ENCODE results near the gene YPEL1. TPM values are rescaled to one million over a fixed set of nuclear protein-coding genes. Genes with fewer than 3 reads are reported as not detected.

Gene YPEL1
- total and polyA plus RNA-seq, 2 of the 13 experiments (the other 11 are each of a cell fraction or from before 2014, with no cell fraction given): 0.33 to 2.5 TPM

DNA sequence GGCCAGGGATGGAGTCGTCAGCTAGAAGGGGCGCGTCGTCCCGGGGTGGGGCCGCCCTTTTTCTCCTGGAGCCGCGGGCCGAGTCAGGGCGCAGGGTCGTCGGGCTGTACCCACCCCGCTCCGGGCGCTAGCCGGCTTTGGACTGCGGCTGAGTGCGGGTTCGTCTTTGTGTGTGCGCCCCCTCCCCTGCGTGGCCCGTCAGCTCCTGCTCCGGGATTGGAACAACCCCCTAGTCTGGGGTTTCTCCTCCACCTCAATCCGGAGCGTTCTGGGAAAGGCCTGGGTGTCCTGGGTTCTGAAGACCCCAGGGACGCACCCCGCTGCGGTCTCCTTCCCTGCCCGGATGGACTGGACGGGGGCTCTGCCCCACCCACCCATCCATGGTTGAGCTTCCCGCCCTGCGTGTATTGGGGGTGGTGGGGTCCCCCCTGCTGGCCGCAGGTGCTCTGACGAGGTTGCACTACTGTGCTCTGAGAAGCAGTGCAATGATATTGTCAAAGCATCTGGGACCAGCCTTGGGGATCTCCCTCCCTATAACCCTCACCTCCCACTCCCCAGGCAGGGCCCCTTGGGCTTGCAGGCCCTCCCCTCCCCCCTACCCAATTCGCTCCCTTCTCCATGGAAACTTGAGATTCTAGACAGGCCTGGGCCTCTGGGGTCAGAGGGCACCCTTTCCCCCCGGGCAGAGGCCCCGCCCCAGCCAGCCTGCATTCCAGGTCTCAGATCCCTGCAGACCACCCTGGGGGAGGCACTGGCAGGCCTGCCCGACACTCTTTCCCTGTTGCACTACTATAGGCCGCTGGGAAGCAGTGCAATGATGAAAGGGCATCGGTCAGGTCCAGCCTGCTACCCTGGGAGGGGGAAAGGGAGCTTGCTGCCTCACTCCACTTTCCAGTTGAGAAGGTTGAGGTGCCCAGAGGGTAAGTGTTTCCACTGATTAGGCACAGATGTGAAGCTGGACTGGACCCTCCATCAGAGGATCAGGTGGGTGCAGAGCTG is 82.7 kb downstream of the YPEL1 start (continued):
- TF ChIP-seq NFIB (CRISPR knock-in tag; IDR thresholded peaks at IDR 0.05; ENCODE audit: borderline replicate concordance) (no peak), ZNF335 (CRISPR knock-in tag; IDR thresholded peaks at IDR 0.05) (no peak), TSC22D2 (CRISPR knock-in tag; IDR thresholded peaks at IDR 0.05; ENCODE audit: borderline replicate concordance) (no peak), SNAPC2 (CRISPR knock-in tag; IDR thresholded peaks at IDR 0.05) (no peak), CBX5 (CRISPR knock-in tag; IDR thresholded peaks at IDR 0.05; ENCODE audit: borderline replicate concordance) (no peak), HOXA7 (CRISPR knock-in tag; IDR thresholded peaks at IDR 0.05) (no peak), AGO2 (optimal IDR thresholded peaks at IDR 0.05; ENCODE audit: low read depth, low read length) (peak; percentile 40), SAP130 (CRISPR knock-in tag; IDR thresholded peaks at IDR 0.05; ENCODE audit: low read depth) (no peak), NR2F1 (CRISPR knock-in tag; IDR thresholded peaks at IDR 0.05) (no peak), ZNF264 (CRISPR knock-in tag; IDR thresholded peaks at IDR 0.05) (no peak), ZNF781 (CRISPR knock-in tag; IDR thresholded peaks at IDR 0.05; ENCODE audit: borderline replicate concordance, not compliant biosample characterization) (no peak), SMYD3 (CRISPR knock-in tag; IDR thresholded peaks at IDR 0.05) (no peak), HES4 (CRISPR knock-in tag; IDR thresholded peaks at IDR 0.05; ENCODE audit: borderline replicate concordance) (no peak), ZNF143 (CRISPR knock-in tag; IDR thresholded peaks at IDR 0.05) (no peak), ZNF562 (CRISPR knock-in tag; IDR thresholded peaks at IDR 0.05; ENCODE audit: borderline replicate concordance) (no peak), BHLHE40 (IDR thresholded peaks at IDR 0.05; ENCODE audit: low read length) (no peak)
- TF ChIP-seq, protein P1, sequence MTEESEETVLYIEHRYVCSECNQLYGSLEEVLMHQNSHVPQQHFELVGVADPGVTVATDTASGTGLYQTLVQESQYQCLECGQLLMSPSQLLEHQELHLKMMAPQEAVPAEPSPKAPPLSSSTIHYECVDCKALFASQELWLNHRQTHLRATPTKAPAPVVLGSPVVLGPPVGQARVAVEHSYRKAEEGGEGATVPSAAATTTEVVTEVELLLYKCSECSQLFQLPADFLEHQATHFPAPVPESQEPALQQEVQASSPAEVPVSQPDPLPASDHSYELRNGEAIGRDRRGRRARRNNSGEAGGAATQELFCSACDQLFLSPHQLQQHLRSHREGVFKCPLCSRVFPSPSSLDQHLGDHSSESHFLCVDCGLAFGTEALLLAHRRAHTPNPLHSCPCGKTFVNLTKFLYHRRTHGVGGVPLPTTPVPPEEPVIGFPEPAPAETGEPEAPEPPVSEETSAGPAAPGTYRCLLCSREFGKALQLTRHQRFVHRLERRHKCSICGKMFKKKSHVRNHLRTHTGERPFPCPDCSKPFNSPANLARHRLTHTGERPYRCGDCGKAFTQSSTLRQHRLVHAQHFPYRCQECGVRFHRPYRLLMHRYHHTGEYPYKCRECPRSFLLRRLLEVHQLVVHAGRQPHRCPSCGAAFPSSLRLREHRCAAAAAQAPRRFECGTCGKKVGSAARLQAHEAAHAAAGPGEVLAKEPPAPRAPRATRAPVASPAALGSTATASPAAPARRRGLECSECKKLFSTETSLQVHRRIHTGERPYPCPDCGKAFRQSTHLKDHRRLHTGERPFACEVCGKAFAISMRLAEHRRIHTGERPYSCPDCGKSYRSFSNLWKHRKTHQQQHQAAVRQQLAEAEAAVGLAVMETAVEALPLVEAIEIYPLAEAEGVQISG (CRISPR knock-in tag; IDR thresholded peaks at IDR 0.05): no peak
- TF ChIP-seq, protein P2, sequence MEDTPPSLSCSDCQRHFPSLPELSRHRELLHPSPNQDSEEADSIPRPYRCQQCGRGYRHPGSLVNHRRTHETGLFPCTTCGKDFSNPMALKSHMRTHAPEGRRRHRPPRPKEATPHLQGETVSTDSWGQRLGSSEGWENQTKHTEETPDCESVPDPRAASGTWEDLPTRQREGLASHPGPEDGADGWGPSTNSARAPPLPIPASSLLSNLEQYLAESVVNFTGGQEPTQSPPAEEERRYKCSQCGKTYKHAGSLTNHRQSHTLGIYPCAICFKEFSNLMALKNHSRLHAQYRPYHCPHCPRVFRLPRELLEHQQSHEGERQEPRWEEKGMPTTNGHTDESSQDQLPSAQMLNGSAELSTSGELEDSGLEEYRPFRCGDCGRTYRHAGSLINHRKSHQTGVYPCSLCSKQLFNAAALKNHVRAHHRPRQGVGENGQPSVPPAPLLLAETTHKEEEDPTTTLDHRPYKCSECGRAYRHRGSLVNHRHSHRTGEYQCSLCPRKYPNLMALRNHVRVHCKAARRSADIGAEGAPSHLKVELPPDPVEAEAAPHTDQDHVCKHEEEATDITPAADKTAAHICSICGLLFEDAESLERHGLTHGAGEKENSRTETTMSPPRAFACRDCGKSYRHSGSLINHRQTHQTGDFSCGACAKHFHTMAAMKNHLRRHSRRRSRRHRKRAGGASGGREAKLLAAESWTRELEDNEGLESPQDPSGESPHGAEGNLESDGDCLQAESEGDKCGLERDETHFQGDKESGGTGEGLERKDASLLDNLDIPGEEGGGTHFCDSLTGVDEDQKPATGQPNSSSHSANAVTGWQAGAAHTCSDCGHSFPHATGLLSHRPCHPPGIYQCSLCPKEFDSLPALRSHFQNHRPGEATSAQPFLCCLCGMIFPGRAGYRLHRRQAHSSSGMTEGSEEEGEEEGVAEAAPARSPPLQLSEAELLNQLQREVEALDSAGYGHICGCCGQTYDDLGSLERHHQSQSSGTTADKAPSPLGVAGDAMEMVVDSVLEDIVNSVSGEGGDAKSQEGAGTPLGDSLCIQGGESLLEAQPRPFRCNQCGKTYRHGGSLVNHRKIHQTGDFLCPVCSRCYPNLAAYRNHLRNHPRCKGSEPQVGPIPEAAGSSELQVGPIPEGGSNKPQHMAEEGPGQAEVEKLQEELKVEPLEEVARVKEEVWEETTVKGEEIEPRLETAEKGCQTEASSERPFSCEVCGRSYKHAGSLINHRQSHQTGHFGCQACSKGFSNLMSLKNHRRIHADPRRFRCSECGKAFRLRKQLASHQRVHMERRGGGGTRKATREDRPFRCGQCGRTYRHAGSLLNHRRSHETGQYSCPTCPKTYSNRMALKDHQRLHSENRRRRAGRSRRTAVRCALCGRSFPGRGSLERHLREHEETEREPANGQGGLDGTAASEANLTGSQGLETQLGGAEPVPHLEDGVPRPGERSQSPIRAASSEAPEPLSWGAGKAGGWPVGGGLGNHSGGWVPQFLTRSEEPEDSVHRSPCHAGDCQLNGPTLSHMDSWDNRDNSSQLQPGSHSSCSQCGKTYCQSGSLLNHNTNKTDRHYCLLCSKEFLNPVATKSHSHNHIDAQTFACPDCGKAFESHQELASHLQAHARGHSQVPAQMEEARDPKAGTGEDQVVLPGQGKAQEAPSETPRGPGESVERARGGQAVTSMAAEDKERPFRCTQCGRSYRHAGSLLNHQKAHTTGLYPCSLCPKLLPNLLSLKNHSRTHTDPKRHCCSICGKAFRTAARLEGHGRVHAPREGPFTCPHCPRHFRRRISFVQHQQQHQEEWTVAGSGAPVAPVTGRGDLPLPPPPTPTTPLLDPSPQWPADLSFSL (CRISPR knock-in tag; IDR thresholded peaks at IDR 0.05): no peak

Data from HepG2 (cell line).